GM12864 (cell line): ENCODE results near the gene TMEM72.

Experiments used
- DNase-seq: peaks from one replicate; pipeline ENCODE4 v3.0.0-alpha.2; 2011; ENCODE audit warnings: low read depth
- H3K4me3 ChIP-seq: 2 replicates; pipeline ENCODE4 v1.5.1; 2011; ENCODE audit warnings: mild to moderate bottlenecking, low read depth, low read length, control low read depth
- CTCF ChIP-seq: IDR thresholded peaks from 2 replicates; pipeline ENCODE4 v1.5.1; 2011; ENCODE audit warnings: low read depth, mild to moderate bottlenecking, moderate library complexity, low read length, control low read depth, inconsistent platforms; ENCODE audit errors: missing control alignments

TMEM72 gene

GRCh38 chr10:44880090-44880715 is 30.9 kb upstream of the TMEM72 start:
- no peak for TF ChIP-seq CTCF
- no peak overlapping the region for H3K4me3 ChIP-seq
- DNase-seq: no peak

- H3K4me3 ChIP-seq: no peak overlapping the region
- TF ChIP-seq CTCF: no peak
- DNase-seq: no peak
These were observed 29.5 kb upstream of the TMEM72 start for GRCh38 chr10:44881649-44882048.

- DNase-seq: no peak
- H3K4me3 ChIP-seq: no peak overlapping the region
- no peak for TF ChIP-seq CTCF
These were observed 28.9 kb upstream of the TMEM72 start for GRCh38 chr10:44882166-44882720.

GRCh38 chr10:44883593-44884331 is 27.4 kb upstream of the TMEM72 start:
- no peak overlapping the region for H3K4me3 ChIP-seq
- TF ChIP-seq CTCF: no peak
- DNase-seq: no peak

- no peak for TF ChIP-seq CTCF
These were observed 25.4 kb upstream of the TMEM72 start for GRCh38 chr10:44885710-44886109.

GRCh38 chr10:44886966-44887365 is 24.2 kb upstream of the TMEM72 start:
- no peak overlapping the region for H3K4me3 ChIP-seq
- DNase-seq: no peak
- TF ChIP-seq CTCF: no peak

More at GRCh38 chr10:44885710-44886109, 25.4 kb upstream of the TMEM72 start:
- DNase-seq: no peak
- H3K4me3 ChIP-seq: no peak overlapping the region

- no peak for TF ChIP-seq CTCF
- DNase-seq: no peak
- H3K4me3 ChIP-seq: no peak overlapping the region
These were observed 22.3 kb upstream of the TMEM72 start for GRCh38 chr10:44888886-44889285.
